Left colon (tissue), 2 donors: ENCODE data around the gene SAMD5. TPM values are rescaled to one million over a fixed set of nuclear protein-coding genes. Genes with fewer than 3 reads are reported as not detected.

Source experiments
- ATAC-seq: fragments of 200-7000 bp; cut with Tn5 transposase; one replicate; pipeline ENCODE4 v1.9.1; 2020; ENCODE audit warnings: mild to moderate bottlenecking, moderate library complexity
- DNase-seq, 2 donors: peaks; one replicate each; pipeline ENCODE4 v3.0.0-alpha.2; 2020
- intact Hi-C, 2 donors: fragments of 100-400 bp; cut with DNase I in 1 of 2; cut with micrococcal nuclease in 1 of 2; formaldehyde crosslinking; loops; one replicate each; pipeline versions ENCODE4 v1.11.2 to v1.14.0; 2022; cut with DNase I, micrococcal nuclease
- total RNA-seq, 2 donors: library from RNA; stranded (reverse); fragmentation: NEBNext Ultra II Directional; extraction: Animal tissue kit (Norgen Biotek cat#: 25700); gene quantifications; one replicate each; pipeline ENCODE4 v1.2.1, GENCODE V29; 2021
- donor health status: DM: no; HTN: no; CAD: no.
- donor health status: DM: yes; HTN: yes; CAD: no.

The SAMD5 gene
- total RNA-seq, 2 donors from 2014 or later = 8.1 to 13.4 TPM

GRCh38 chr6:147603392-147604081 lies 95.0 kb downstream of the SAMD5 start:
- intact Hi-C loops = no loop called here
- ATAC-seq = no peak
- DNase-seq = no peak

DNA sequence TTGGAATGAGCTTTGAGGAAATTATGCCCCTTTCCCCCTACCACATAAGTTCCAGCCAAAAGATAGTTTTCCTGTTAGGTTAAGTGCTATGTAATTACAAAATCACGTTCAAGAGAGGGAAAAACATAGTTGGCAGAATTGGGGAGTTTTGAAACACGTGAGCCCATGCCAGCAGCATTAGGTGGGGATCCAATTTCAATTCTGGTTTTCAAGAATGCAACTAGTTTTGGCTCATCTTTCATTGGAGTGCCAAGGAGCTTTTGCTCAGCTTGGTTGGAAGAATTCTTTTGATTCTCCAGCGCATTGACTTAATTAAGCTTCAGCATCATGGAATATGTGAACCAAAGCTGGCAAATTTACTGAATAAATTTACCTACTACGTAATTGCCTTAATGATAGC lies 95.9 kb downstream of the SAMD5 start:
- DNase-seq (no peak), ATAC-seq (no peak)
- intact Hi-C loops = no loop called here

GRCh38 chr6:147611992-147612391 lies 103.5 kb downstream of the SAMD5 start:
- intact Hi-C loops = no loop called here
- ATAC-seq (no peak), DNase-seq (no peak)

DNA sequence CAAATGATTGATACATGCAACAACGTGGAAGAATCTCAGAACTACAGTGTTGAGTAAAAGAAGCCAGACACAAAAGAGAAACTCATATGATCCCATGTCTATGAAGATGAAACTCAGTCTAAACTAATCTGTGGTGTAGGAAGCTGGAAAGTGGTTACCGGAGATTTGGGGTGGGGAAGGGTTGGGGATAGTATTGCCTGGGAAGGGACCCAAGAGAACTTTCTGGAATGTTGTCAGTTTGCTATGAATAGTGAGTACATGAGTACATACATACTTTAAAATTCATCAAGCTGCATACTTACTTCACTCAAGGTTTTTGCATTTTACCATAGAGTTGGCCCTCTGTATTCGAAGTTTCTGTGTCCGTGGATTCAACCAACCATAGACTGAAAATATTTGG lies 106.0 kb downstream of the SAMD5 start:
- DNase-seq = no peak
- intact Hi-C loops = no loop called here
- no peak for ATAC-seq

GRCh38 chr6:147615659-147616456 lies 107.4 kb downstream of the SAMD5 start:
- DNase-seq = no peak
- intact Hi-C loops = no loop called here
- no peak for ATAC-seq

DNA sequence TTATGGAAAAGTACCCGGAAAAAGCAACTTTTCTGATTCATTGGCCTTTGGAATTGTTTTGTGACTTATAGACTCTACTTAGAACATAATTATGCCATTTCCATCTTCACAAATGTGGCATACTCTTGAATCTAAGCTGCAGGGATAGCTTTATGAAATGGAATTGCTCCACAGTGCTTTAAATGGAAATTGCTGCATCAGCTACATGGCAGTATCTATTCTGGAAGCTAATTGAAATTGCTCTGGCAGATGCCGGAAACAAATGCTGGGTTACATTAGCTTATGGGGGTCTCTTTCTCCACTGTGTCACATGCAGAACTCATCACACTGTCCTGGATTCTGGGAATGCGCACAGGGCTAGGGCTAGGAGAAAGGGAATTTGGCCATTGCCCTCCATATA lies 108.9 kb downstream of the SAMD5 start:
- intact Hi-C loops = no loop called here
- ATAC-seq = no peak
- no peak for DNase-seq

DNA sequence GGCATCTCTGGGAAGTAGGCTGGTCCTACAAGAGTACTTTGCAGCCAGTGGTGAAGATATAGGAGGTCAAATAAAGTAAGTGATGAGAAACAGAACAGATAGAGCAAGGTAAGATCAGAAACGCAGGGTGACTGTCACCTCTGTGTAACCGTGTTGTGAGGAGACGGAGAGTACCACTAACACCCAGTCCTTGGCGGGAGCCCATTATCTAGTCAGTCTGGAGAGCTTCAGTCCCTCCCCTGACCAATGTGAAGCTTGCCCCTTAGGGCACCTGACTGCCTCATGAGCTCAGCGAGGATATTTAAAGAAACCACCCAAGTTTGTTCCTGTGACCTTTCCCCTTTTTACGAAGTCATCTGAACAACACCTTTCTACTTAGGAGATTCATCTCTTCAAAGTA lies 110.0 kb downstream of the SAMD5 start:
- intact Hi-C loops = no loop called here
- no peak for ATAC-seq
- DNase-seq = no peak

DNA sequence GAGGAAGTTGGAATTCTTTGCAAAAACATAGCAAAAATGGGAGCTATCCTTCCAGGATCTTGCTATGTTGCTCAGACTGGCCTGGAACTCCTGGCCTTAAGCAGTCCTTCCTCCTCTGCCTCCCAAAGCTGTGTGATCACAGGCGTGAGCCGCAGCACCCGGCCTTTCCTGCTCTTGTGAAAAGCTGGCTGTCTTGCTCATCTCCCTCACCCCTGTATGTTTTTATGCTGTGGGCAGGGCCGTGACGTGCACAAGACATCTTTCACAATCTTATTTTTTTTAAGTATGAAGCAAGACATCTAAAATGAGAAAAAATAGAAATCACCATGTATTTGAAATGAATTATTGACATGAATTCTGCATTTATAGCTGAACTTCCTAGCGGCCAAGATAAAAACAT lies 110.4 kb downstream of the SAMD5 start:
- intact Hi-C loops = no loop called here
- ATAC-seq (no peak), DNase-seq (no peak)
